Measurements from ENCODE around the gene AP1M1.
"Not testable (repeated sequence)": the region's sequence is repeated elsewhere in the genome, so short reads cannot be mapped to it uniquely, and the experiment has no call there.

Gene AP1M1

GRCh38 chr19:16281743-16282142 is 84.0 kb downstream of the AP1M1 start:
- no peak for DNase-seq (ENCODE audit: extremely low spot score)
- POLR2A ChIA-PET: no interaction called here
- CTCF ChIA-PET: no interaction called here
- TF ChIP-seq FOXM1 (IDR thresholded peaks at IDR 0.05; ENCODE audit: borderline replicate concordance) (no peak), PKNOX1 (IDR thresholded peaks at IDR 0.05) (no peak), CTBP1 (IDR thresholded peaks at IDR 0.05; ENCODE audit: borderline replicate concordance) (no peak), BHLHE40 (IDR thresholded peaks at IDR 0.05; ENCODE audit: borderline replicate concordance) (no peak), NFRKB (IDR thresholded peaks at IDR 0.05) (no peak), FOXK2 (IDR thresholded peaks at IDR 0.05) (no peak)

- CTCF ChIA-PET: interaction anchor here (0.7 to 0.8 kb wide), 2 partner anchors 10 to 42 kb away, joined by 3 read pairs; no protein-coding TSS in a partner anchor
- DNase-seq (ENCODE audit: extremely low spot score): no peak
- POLR2A ChIA-PET: no interaction called here
- no peak for TF ChIP-seq BHLHE40 (IDR thresholded peaks at IDR 0.05; ENCODE audit: borderline replicate concordance)
- no peak for TF ChIP-seq LEF1 (IDR thresholded peaks at IDR 0.05; ENCODE audit: borderline replicate concordance)
- TF ChIP-seq HDGF (IDR thresholded peaks at IDR 0.05; ENCODE audit: borderline replicate concordance): no peak
- no peak for TF ChIP-seq SUZ12 (IDR thresholded peaks at IDR 0.05)
- TF ChIP-seq ELF4 (IDR thresholded peaks at IDR 0.05): no peak
- no peak for TF ChIP-seq FOXK2 (IDR thresholded peaks at IDR 0.05)
- TF ChIP-seq SP1 (IDR thresholded peaks at IDR 0.05): no peak
- TF ChIP-seq ZNF384 (IDR thresholded peaks at IDR 0.05): no peak
- no peak for TF ChIP-seq NFRKB (IDR thresholded peaks at IDR 0.05)
- TF ChIP-seq FOXM1 (IDR thresholded peaks at IDR 0.05; ENCODE audit: borderline replicate concordance): no peak
- no peak for TF ChIP-seq CTBP1 (IDR thresholded peaks at IDR 0.05; ENCODE audit: borderline replicate concordance)
- TF ChIP-seq L3MBTL2 (conservative IDR thresholded peaks at IDR 0.05): no peak
- TF ChIP-seq FOXA1 (IDR thresholded peaks at IDR 0.05): no peak
- no peak for TF ChIP-seq ARNT (IDR thresholded peaks at IDR 0.05)
- no peak for TF ChIP-seq TARDBP (IDR thresholded peaks at IDR 0.05)
These were observed 85.7 kb downstream of the AP1M1 start for GRCh38 chr19:16283210-16284061.

GRCh38 chr19:16284505-16284904 is 86.8 kb downstream of the AP1M1 start:
- no peak for DNase-seq (ENCODE audit: extremely low spot score)
- ChIA-PET CTCF (no interaction called here), POLR2A (no interaction called here)
- no peak for TF ChIP-seq BHLHE40 (IDR thresholded peaks at IDR 0.05; ENCODE audit: borderline replicate concordance)
- no peak for TF ChIP-seq FOXM1 (IDR thresholded peaks at IDR 0.05; ENCODE audit: borderline replicate concordance)
- TF ChIP-seq ZNF384 (IDR thresholded peaks at IDR 0.05): no peak
- TF ChIP-seq CTBP1 (IDR thresholded peaks at IDR 0.05; ENCODE audit: borderline replicate concordance): no peak
- TF ChIP-seq PKNOX1 (IDR thresholded peaks at IDR 0.05): no peak
- no peak for TF ChIP-seq TARDBP (IDR thresholded peaks at IDR 0.05)
- no peak for TF ChIP-seq ELF4 (IDR thresholded peaks at IDR 0.05)
- no peak for TF ChIP-seq L3MBTL2 (conservative IDR thresholded peaks at IDR 0.05)
- no peak for TF ChIP-seq NFRKB (IDR thresholded peaks at IDR 0.05)
- TF ChIP-seq FOXA1 (IDR thresholded peaks at IDR 0.05): no peak
- no peak for TF ChIP-seq ARNT (IDR thresholded peaks at IDR 0.05)
- TF ChIP-seq FOXK2 (IDR thresholded peaks at IDR 0.05): no peak
- TF ChIP-seq HDGF (IDR thresholded peaks at IDR 0.05; ENCODE audit: borderline replicate concordance): no peak
- TF ChIP-seq SP1 (IDR thresholded peaks at IDR 0.05): no peak
- TF ChIP-seq LEF1 (IDR thresholded peaks at IDR 0.05; ENCODE audit: borderline replicate concordance): no peak
- no peak for TF ChIP-seq SUZ12 (IDR thresholded peaks at IDR 0.05)

GRCh38 chr19:16285079-16285478 is 87.4 kb downstream of the AP1M1 start:
- POLR2A ChIA-PET; DNase-seq (ENCODE audit: extremely low spot score); CTCF ChIA-PET: not testable (repeated sequence)

- CTCF ChIA-PET: no interaction called here
- no peak for TF ChIP-seq FOXM1 (IDR thresholded peaks at IDR 0.05; ENCODE audit: borderline replicate concordance)
- TF ChIP-seq BHLHE40 (IDR thresholded peaks at IDR 0.05; ENCODE audit: borderline replicate concordance): no peak
- POLR2A ChIA-PET: no interaction called here
- DNase-seq (ENCODE audit: extremely low spot score): no peak
These were observed 88.2 kb downstream of the AP1M1 start for GRCh38 chr19:16285769-16286498.

GRCh38 chr19:16288544-16288943 is 90.8 kb downstream of the AP1M1 start:
- DNase-seq (ENCODE audit: extremely low spot score): no peak
- TF ChIP-seq CTBP1 (IDR thresholded peaks at IDR 0.05; ENCODE audit: borderline replicate concordance) (no peak), ZNF384 (IDR thresholded peaks at IDR 0.05) (no peak), L3MBTL2 (conservative IDR thresholded peaks at IDR 0.05) (no peak), FOXM1 (IDR thresholded peaks at IDR 0.05; ENCODE audit: borderline replicate concordance) (no peak), BHLHE40 (IDR thresholded peaks at IDR 0.05; ENCODE audit: borderline replicate concordance) (no peak), TARDBP (IDR thresholded peaks at IDR 0.05) (no peak), ELF4 (IDR thresholded peaks at IDR 0.05) (no peak), FOXA1 (IDR thresholded peaks at IDR 0.05) (no peak), SUZ12 (IDR thresholded peaks at IDR 0.05) (no peak), FOXK2 (IDR thresholded peaks at IDR 0.05) (no peak), ARNT (IDR thresholded peaks at IDR 0.05) (no peak), LEF1 (IDR thresholded peaks at IDR 0.05; ENCODE audit: borderline replicate concordance) (no peak), SP1 (IDR thresholded peaks at IDR 0.05) (no peak), HDGF (IDR thresholded peaks at IDR 0.05; ENCODE audit: borderline replicate concordance) (no peak), PKNOX1 (IDR thresholded peaks at IDR 0.05) (no peak), NFRKB (IDR thresholded peaks at IDR 0.05) (no peak)
- POLR2A ChIA-PET: no interaction called here
- CTCF ChIA-PET: no interaction called here
